ENCODE data around the gene FOSB. TPM values are rescaled to one million over a fixed set of nuclear protein-coding genes. Genes with fewer than 3 reads are reported as not detected.
A peak's percentile ranks its signal among the peaks of the same experiment; 100 is the strongest.

FOSB gene
- total and polyA plus RNA-seq, 9 of the 15 experiments (the other 6 are each of a cell fraction or from before 2014, with no cell fraction given) = 0.11 to 2.7 (median 0.73) TPM

DNA sequence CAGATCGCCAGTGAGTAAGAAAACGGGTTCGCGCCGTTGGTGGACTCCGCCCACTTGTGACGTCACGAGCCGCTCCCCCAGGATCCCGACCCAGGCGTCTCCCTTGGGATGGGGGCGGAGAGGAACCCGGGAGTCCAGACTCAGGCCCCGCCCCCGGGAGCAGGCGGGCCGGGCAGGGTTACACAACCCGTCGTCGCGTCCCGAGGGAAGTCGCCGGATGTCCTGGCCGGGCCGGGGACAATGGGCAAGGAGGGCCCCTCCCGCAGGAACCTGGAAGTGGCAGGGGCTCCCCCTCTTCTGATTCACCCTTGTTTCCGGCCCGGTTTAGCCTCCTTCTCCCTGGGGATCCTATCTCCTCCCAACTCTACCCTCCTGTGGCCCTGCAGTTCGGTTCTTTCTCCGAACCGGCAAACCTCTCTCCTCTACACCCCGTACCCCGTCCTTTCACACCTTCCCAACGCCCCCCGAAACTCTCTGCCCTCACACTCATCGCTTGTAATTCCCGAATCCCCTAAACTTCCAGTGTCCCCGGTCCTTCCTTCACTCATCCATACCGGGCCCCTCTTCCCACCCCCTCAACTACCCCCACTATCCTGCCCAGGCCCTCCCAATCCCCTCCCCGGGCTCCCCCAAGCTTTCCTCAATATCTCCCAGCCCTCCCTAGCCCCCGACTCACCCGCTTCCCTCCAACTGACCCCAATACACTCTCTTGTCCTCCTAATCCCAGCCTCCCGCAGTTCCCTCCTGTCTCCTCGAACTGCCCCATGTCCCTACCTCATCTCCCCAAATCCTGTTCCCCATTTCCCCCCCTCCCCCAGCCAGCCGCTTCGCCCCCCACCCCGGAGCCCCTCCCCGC is 24.1 kb upstream of the FOSB start (continued):
- TF ChIP-seq, protein P1, sequence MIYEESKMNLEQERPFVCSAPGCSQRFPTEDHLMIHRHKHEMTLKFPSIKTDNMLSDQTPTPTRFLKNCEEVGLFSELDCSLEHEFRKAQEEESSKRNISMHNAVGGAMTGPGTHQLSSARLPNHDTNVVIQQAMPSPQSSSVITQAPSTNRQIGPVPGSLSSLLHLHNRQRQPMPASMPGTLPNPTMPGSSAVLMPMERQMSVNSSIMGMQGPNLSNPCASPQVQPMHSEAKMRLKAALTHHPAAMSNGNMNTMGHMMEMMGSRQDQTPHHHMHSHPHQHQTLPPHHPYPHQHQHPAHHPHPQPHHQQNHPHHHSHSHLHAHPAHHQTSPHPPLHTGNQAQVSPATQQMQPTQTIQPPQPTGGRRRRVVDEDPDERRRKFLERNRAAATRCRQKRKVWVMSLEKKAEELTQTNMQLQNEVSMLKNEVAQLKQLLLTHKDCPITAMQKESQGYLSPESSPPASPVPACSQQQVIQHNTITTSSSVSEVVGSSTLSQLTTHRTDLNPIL (CRISPR knock-in tag; IDR thresholded peaks at IDR 0.05) = no peak
- TF ChIP-seq BHLHE40 (IDR thresholded peaks at IDR 0.05; ENCODE audit: low read length) = no peak
- TF ChIP-seq SUPT5H (IDR thresholded peaks at IDR 0.05) = peak; percentile 63
- no peak for TF ChIP-seq BCOR (IDR thresholded peaks at IDR 0.05)
- TF ChIP-seq E2F3 (CRISPR knock-in tag; IDR thresholded peaks at IDR 0.05) = no peak
- TF ChIP-seq KLF6 (CRISPR knock-in tag; IDR thresholded peaks at IDR 0.05; ENCODE audit: borderline replicate concordance) = no peak
- TF ChIP-seq ZNF398 (CRISPR knock-in tag; IDR thresholded peaks at IDR 0.05) = no peak
- peak in 1 of 2 experiments; percentile 22; a peak in 1 of 4 replicates for TF ChIP-seq TRIM24 (IDR thresholded peaks at IDR 0.05)
- TF ChIP-seq MEIS2 (IDR thresholded peaks at IDR 0.05; ENCODE audit: partially characterized antibody) = no peak
- peak; percentile 91; the same call in 1 of the 2 replicates for TF ChIP-seq HLTF (IDR thresholded peaks at IDR 0.05)
- TF ChIP-seq ZNF561 (CRISPR knock-in tag; conservative IDR thresholded peaks at IDR 0.05) = no peak
- no peak for TF ChIP-seq WHSC1 (IDR thresholded peaks at IDR 0.05; ENCODE audit: low read length)
- TF ChIP-seq PHF21A (IDR thresholded peaks at IDR 0.05; ENCODE audit: borderline replicate concordance, low read depth) = peak; percentile 79; the same call in 1 of the 2 replicates
- TF ChIP-seq FIP1L1 (IDR thresholded peaks at IDR 0.05; ENCODE audit: low read depth, low read length, poor library complexity, severe bottlenecking) = no peak
- TF ChIP-seq POLR2B (IDR thresholded peaks at IDR 0.05; ENCODE audit: low read depth, partially characterized antibody) = peak; percentile 76
- no peak for TF ChIP-seq HOMEZ (CRISPR knock-in tag; IDR thresholded peaks at IDR 0.05)
- no peak for TF ChIP-seq FOXP4 (CRISPR knock-in tag; IDR thresholded peaks at IDR 0.05; ENCODE audit: borderline replicate concordance)
- no peak for TF ChIP-seq ZNF507 (tag; conservative IDR thresholded peaks at IDR 0.05)
